ENCODE data around the gene MAP4K2. TPM values are rescaled to one million over a fixed set of nuclear protein-coding genes. Genes with fewer than 3 reads are reported as not detected.
A peak's percentile ranks its signal among the peaks of the same experiment; 100 is the strongest.

Gene MAP4K2
- total RNA-seq, 1 donor from 2014 or later, result 20.2 TPM

DNA sequence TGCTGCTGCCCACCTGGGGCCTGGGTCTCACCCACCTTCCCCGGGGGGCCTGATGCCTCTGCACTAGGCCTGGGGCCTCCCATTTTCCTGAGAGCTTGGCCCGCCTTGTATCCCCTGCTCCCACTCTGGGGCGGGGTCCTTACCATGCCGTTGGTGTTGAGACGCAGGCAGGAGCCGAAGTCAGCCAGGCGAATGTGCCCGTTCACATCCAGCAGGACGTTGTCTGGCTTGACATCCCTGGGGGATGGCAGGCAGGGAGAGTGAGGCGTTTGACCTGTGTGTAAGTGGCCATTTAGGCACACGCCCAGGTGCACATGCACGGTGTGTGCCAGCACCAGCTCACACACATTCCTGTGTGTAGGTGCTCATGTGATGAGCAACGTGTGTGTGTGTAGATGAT is 36.3 kb upstream of the MAP4K2 start:
- DNase-seq (ENCODE audit: extremely low spot score, unreplicated experiment), result no peak
- TF ChIP-seq, protein P1, sequence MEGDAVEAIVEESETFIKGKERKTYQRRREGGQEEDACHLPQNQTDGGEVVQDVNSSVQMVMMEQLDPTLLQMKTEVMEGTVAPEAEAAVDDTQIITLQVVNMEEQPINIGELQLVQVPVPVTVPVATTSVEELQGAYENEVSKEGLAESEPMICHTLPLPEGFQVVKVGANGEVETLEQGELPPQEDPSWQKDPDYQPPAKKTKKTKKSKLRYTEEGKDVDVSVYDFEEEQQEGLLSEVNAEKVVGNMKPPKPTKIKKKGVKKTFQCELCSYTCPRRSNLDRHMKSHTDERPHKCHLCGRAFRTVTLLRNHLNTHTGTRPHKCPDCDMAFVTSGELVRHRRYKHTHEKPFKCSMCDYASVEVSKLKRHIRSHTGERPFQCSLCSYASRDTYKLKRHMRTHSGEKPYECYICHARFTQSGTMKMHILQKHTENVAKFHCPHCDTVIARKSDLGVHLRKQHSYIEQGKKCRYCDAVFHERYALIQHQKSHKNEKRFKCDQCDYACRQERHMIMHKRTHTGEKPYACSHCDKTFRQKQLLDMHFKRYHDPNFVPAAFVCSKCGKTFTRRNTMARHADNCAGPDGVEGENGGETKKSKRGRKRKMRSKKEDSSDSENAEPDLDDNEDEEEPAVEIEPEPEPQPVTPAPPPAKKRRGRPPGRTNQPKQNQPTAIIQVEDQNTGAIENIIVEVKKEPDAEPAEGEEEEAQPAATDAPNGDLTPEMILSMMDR (conservative IDR thresholded peaks at IDR 0.05), result no peak
- H3K4me3 Mint-ChIP-seq, result no peak overlapping the region
- peak overlapping the region; percentile 57 for H3K27ac Mint-ChIP-seq
- H3K36me3 Mint-ChIP-seq, result no peaks in the 10 kb centered on the region
- no peaks in the 10 kb centered on the region for H3K9me3 Mint-ChIP-seq
- no peaks in the 10 kb centered on the region for H3K4me1 Mint-ChIP-seq (ENCODE audit: unreplicated experiment)
- H3K27me3 Mint-ChIP-seq, result peaks cover 8% of the 10 kb centered on the region

DNA sequence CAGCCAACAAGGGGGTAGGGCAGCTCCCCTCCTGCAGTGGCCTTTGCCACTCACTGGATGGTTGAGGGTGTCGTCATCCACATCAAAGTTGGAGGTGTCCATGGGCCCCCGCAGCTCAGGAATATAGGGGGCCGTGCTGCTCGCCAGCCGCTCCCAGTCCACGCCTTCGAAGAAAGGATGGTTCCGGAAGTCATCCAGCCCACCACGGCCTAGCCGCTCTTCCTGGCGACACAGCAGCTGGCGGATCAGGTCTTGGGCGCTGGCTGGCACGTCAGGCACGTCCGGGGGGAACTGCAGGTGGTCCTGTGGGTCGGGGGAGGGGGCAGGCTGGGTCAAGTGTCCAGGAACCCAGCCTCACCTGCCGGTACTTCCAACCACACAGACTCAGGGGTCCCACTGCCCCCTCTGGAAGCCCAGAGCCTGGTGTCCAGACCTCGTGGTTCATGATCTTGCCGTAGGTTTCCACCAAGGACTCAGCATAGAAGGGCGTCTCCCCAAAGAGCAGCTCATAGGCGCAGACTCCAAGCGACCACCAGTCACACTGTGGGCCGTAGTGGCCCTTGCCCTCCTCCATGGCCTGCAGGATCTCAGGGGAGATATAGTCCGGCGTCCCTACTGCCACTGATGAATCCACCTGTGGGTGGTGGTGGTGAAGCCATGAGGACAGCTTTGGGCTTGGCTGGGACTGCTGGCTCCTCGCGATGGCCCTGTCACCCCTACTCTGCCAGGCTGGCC is 35.8 kb upstream of the MAP4K2 start:
- no peak overlapping the region for H3K27ac Mint-ChIP-seq
- H3K4me1 Mint-ChIP-seq (ENCODE audit: unreplicated experiment), result no peaks in the 10 kb centered on the region
- DNase-seq (ENCODE audit: extremely low spot score, unreplicated experiment), result no peak
- no peak overlapping the region for H3K4me3 Mint-ChIP-seq
- no peaks in the 10 kb centered on the region for H3K9me3 Mint-ChIP-seq
- H3K27me3 Mint-ChIP-seq, result peaks cover 5% of the 10 kb centered on the region
- no peaks in the 10 kb centered on the region for H3K36me3 Mint-ChIP-seq
- TF ChIP-seq, protein P1 (conservative IDR thresholded peaks at IDR 0.05), result no peak

DNA sequence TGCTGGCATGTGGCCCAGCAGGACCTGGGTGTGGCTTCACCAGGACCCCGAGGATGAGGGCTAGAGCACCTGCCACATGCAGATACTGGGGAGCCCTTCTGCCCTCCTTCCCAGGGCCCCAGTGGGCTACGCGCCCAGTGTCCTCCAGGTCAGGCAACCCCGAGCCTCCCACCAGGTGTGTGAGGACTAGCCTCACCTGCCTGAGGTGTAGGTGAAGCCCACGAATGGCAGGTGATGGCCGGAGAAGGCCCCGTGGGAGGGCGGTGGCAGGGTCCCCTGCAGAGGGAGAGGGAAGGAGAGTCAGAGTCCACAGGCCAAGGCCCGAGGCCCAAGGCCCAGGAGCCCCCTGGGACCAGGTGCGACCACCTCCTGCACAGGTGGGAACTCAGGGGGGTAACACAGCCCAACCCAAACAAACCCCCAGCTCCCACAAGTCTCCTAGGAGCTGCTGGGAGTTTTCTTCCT is 34.9 kb upstream of the MAP4K2 start:
- Mint-ChIP-seq H3K27me3 (no peaks in the 10 kb centered on the region), H3K4me3 (no peak overlapping the region)

DNA sequence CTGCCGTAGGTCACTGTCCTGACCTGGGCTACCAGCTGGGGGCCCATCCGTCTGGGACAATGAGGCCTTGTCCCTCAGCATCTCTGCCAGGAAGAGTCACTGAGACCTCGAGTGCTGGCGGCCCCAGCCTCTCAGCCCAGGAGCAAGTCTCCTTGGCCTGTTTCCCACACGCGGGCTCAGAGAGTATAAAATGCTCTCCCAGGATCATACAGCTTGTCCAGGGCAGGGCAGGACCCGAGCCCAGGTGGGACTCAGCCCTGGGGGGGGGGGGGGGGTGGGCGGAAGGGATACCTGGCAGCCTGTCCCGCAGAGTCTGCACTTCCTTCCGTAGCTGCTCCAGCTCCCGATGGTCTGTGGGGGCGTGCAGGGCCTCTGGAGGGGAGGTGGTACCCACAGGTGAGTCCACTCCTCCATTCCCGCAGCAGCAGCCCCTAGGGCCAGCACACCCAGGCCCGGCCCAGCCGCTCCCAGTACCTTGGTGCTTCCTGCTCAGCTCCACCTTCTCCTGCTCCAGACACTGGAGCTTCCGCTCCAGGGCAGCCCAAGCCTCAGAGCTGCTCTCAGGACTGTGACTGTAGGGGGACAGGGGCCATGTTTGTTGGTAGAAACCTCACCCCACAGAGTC is 33.5 kb upstream of the MAP4K2 start:
- Mint-ChIP-seq H3K4me3 (no peak overlapping the region), H3K36me3 (no peaks in the 10 kb centered on the region), H3K4me1 (ENCODE audit: unreplicated experiment) (no peaks in the 10 kb centered on the region), H3K9me3 (no peaks in the 10 kb centered on the region), H3K27me3 (no peaks in the 10 kb centered on the region), H3K27ac (no peak overlapping the region)
- DNase-seq (ENCODE audit: extremely low spot score, unreplicated experiment), result no peak
- TF ChIP-seq, protein P1 (conservative IDR thresholded peaks at IDR 0.05), result no peak

More for the DNA sequence above, 34.9 kb upstream of the MAP4K2 start:
- Mint-ChIP-seq H3K36me3 (no peaks in the 10 kb centered on the region), H3K9me3 (no peaks in the 10 kb centered on the region), H3K27ac (no peak overlapping the region), H3K4me1 (ENCODE audit: unreplicated experiment) (no peaks in the 10 kb centered on the region)
- TF ChIP-seq, protein P1 (conservative IDR thresholded peaks at IDR 0.05), result no peak
- no peak for DNase-seq (ENCODE audit: extremely low spot score, unreplicated experiment)

DNA sequence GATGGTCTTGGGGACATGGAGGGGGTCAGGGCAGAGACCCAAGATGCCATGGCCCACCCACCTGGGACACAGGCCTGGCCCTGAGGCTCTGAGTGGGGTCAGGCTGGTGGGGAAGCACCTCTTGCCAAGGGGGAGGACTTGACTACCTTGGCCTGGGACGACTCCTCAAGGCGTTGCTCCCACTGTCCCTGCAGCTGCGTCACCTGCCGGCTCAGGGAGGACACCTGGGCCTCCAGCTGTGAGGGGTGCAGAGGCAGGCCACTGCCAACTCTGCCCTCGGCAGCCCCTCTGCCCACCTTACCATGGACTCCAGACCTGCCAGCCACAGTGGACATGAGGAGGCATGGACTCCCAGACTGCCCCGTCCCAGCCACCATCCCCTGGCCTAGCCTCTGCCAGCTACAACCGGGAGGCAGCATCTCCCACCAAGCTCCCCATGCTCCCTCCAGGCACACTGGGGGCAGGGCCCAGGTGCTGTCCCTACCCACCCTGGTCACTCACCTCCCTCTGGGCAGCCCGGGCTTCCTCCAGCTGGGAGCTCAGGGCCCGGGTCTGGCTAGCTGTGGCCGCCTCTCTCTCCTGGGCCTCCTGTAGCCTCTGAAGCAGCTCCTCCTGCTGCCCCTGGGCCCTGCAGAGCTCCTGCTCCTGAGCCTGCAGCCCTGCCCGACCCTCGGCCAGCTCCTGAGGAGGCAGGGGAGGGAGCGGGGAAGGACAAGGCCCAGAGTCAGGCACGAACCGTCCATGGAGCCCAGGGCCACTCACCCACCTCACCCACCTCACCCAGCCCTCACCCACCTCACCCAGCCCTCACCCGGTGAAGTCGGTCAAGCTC is 32.8 kb upstream of the MAP4K2 start:
- Mint-ChIP-seq H3K4me1 (ENCODE audit: unreplicated experiment) (no peaks in the 10 kb centered on the region), H3K4me3 (no peak overlapping the region), H3K36me3 (no peaks in the 10 kb centered on the region), H3K9me3 (no peaks in the 10 kb centered on the region), H3K27ac (no peak overlapping the region), H3K27me3 (no peaks in the 10 kb centered on the region)
- TF ChIP-seq, protein P1 (conservative IDR thresholded peaks at IDR 0.05), result no peak
- no peak for DNase-seq (ENCODE audit: extremely low spot score, unreplicated experiment)

Data from type B pancreatic cell (in vitro differentiated cells).